A549 (cell line): ENCODE data around the gene ZNG1B.
"Not testable (repeated sequence)": the region's sequence is repeated elsewhere in the genome, so short reads cannot be mapped to it uniquely, and the experiment has no call there.

Experiments
- CTCF ChIP-seq: fragments of >200 bp; sonication (Bioruptor Twin); formaldehyde crosslinking; IDR thresholded peaks from 3 replicates; pipeline ENCODE4 v1.5.1; 2016
- EP300 ChIP-seq, 2 experiments: fragments of >200 bp; sonication (Bioruptor Twin); formaldehyde crosslinking; IDR thresholded peaks; 2 replicates in 1 of 2; 3 replicates in 1 of 2; pipeline ENCODE4 v1.6.1; 2016 to 2017
- KDM5A ChIP-seq: fragments of 200-600 bp; sonication (generic); IDR thresholded peaks from 2 replicates; pipeline ENCODE4 v1.6.1; 2016; ENCODE audit warnings: antibody characterized with exemption, mild to moderate bottlenecking
- MAFK ChIP-seq: fragments of 450-650 bp; IDR thresholded peaks from 2 replicates; pipeline ENCODE4 v1.6.1; 2014; ENCODE audit not compliant: partially characterized antibody
- MYC ChIP-seq: IDR thresholded peaks from 2 replicates; pipeline ENCODE4 v1.6.1; 2012; ENCODE audit warnings: mild to moderate bottlenecking, inconsistent platforms, low read length, improper control_type of control experiment, borderline replicate concordance
- PBX3 ChIP-seq: IDR thresholded peaks from 2 replicates; pipeline ENCODE4 v1.6.1; 2012
- POLR2A ChIP-seq: IDR thresholded peaks from 2 replicates; pipeline ENCODE4 v1.6.1; 2012; ENCODE audit warnings: mild to moderate bottlenecking, low read length
- RNF2 ChIP-seq: fragments of 200-600 bp; sonication (generic); IDR thresholded peaks from 2 replicates; pipeline ENCODE4 v1.6.1; 2016; ENCODE audit warnings: low read depth, mild to moderate bottlenecking, antibody characterized with exemption, moderate library complexity, borderline replicate concordance
- SREBF2 ChIP-seq: fragments of 450-650 bp; IDR thresholded peaks from 2 replicates; pipeline ENCODE4 v1.6.1; 2014; ENCODE audit warnings: mild to moderate bottlenecking, moderate library complexity
- TF ChIP-seq, protein P1 (sequence below): fragments of 200-600 bp; sonication (generic); IDR thresholded peaks from 2 replicates; pipeline ENCODE4 v1.6.1; 2016; ENCODE audit warnings: antibody characterized with exemption, mild to moderate bottlenecking, moderate library complexity
- TF ChIP-seq, protein P2 (sequence below): IDR thresholded peaks from 2 replicates; pipeline ENCODE4 v1.6.1; 2012

GRCh38 chr2:113433468-113433867 lies 4.0 kb upstream of the ZNG1B start:
- TF ChIP-seq CTCF; PBX3; MYC; SREBF2; POLR2A; RNF2; MAFK; EP300 (IDR thresholded peaks at IDR 0.05); KDM5A: not testable (repeated sequence)
- TF ChIP-seq, protein P1, sequence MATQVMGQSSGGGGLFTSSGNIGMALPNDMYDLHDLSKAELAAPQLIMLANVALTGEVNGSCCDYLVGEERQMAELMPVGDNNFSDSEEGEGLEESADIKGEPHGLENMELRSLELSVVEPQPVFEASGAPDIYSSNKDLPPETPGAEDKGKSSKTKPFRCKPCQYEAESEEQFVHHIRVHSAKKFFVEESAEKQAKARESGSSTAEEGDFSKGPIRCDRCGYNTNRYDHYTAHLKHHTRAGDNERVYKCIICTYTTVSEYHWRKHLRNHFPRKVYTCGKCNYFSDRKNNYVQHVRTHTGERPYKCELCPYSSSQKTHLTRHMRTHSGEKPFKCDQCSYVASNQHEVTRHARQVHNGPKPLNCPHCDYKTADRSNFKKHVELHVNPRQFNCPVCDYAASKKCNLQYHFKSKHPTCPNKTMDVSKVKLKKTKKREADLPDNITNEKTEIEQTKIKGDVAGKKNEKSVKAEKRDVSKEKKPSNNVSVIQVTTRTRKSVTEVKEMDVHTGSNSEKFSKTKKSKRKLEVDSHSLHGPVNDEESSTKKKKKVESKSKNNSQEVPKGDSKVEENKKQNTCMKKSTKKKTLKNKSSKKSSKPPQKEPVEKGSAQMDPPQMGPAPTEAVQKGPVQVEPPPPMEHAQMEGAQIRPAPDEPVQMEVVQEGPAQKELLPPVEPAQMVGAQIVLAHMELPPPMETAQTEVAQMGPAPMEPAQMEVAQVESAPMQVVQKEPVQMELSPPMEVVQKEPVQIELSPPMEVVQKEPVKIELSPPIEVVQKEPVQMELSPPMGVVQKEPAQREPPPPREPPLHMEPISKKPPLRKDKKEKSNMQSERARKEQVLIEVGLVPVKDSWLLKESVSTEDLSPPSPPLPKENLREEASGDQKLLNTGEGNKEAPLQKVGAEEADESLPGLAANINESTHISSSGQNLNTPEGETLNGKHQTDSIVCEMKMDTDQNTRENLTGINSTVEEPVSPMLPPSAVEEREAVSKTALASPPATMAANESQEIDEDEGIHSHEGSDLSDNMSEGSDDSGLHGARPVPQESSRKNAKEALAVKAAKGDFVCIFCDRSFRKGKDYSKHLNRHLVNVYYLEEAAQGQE, result not testable (repeated sequence)
- TF ChIP-seq, protein P2, sequence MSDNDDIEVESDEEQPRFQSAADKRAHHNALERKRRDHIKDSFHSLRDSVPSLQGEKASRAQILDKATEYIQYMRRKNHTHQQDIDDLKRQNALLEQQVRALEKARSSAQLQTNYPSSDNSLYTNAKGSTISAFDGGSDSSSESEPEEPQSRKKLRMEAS, result not testable (repeated sequence)
